ENCODE data around the gene AP2A1.

Gene AP2A1

GRCh38 chr19:49775742-49776370 lies 9.1 kb downstream of the AP2A1 start:
- H4K20me1 ChIP-seq (ENCODE audit: insufficient read depth) = no peaks in the 10 kb centered on the region
- TF ChIP-seq CTCF (conservative IDR thresholded peaks at IDR 0.05; ENCODE audit: low read depth, low read length) = no peak
- no peak overlapping the region for H3K9ac ChIP-seq
- no peak overlapping the region for H3K4me2 ChIP-seq
- H3K36me3 ChIP-seq (ENCODE audit: insufficient read depth) = no peaks in the 10 kb centered on the region
- no peak overlapping the region for H2AFZ ChIP-seq (ENCODE audit: low read depth)
- no peaks in the 10 kb centered on the region for H3K4me1 ChIP-seq (ENCODE audit: low read depth, poor library complexity, severe bottlenecking)
- H3K27ac ChIP-seq = no peak overlapping the region
- H3K27me3 ChIP-seq (ENCODE audit: insufficient read depth, low read depth) = no peaks in the 10 kb centered on the region
- no peak overlapping the region for H3K4me3 ChIP-seq (IDR thresholded peaks at IDR 0.05; ENCODE audit: insufficient read depth, low read depth, low read length)
- no peaks in the 10 kb centered on the region for H3K79me2 ChIP-seq (ENCODE audit: insufficient read depth, low read depth)

- no peak overlapping the region for H3K9ac ChIP-seq
- no peak overlapping the region for H3K4me3 ChIP-seq (IDR thresholded peaks at IDR 0.05; ENCODE audit: insufficient read depth, low read depth, low read length)
- H4K20me1 ChIP-seq (ENCODE audit: insufficient read depth) = no peaks in the 10 kb centered on the region
- H3K27me3 ChIP-seq (ENCODE audit: insufficient read depth, low read depth) = no peaks in the 10 kb centered on the region
- TF ChIP-seq CTCF (conservative IDR thresholded peaks at IDR 0.05; ENCODE audit: low read depth, low read length) = no peak
- H2AFZ ChIP-seq (ENCODE audit: low read depth) = no peak overlapping the region
- no peaks in the 10 kb centered on the region for H3K36me3 ChIP-seq (ENCODE audit: insufficient read depth)
- no peaks in the 10 kb centered on the region for H3K79me2 ChIP-seq (ENCODE audit: insufficient read depth, low read depth)
- H3K27ac ChIP-seq = no peak overlapping the region
- H3K4me2 ChIP-seq = no peak overlapping the region
- H3K4me1 ChIP-seq (ENCODE audit: low read depth, poor library complexity, severe bottlenecking) = no peaks in the 10 kb centered on the region
These were observed 9.6 kb downstream of the AP2A1 start for GRCh38 chr19:49776371-49776764.

- Histone ChIP-seq H3K27ac (no peak overlapping the region), H3K4me3 (IDR thresholded peaks at IDR 0.05; ENCODE audit: insufficient read depth, low read depth, low read length) (no peak overlapping the region), H2AFZ (ENCODE audit: low read depth) (no peak overlapping the region), H3K9ac (no peak overlapping the region), H3K4me2 (no peak overlapping the region), H3K36me3 (ENCODE audit: insufficient read depth) (peaks cover 3% of the 10 kb centered on the region; the same call in 1 of the 2 replicates), H4K20me1 (ENCODE audit: insufficient read depth) (no peaks in the 10 kb centered on the region), H3K79me2 (ENCODE audit: insufficient read depth, low read depth) (no peaks in the 10 kb centered on the region), H3K4me1 (ENCODE audit: low read depth, poor library complexity, severe bottlenecking) (no peaks in the 10 kb centered on the region), H3K27me3 (ENCODE audit: insufficient read depth, low read depth) (no peaks in the 10 kb centered on the region)
- TF ChIP-seq CTCF (conservative IDR thresholded peaks at IDR 0.05; ENCODE audit: low read depth, low read length) = no peak
These were observed 13.1 kb downstream of the AP2A1 start for GRCh38 chr19:49779731-49780555.

GRCh38 chr19:49780861-49781260 lies 14.1 kb downstream of the AP2A1 start:
- no peaks in the 10 kb centered on the region for H4K20me1 ChIP-seq (ENCODE audit: insufficient read depth)
- TF ChIP-seq CTCF (conservative IDR thresholded peaks at IDR 0.05; ENCODE audit: low read depth, low read length) = no peak
- no peak overlapping the region for H3K4me2 ChIP-seq
- H3K4me1 ChIP-seq (ENCODE audit: low read depth, poor library complexity, severe bottlenecking) = no peaks in the 10 kb centered on the region
- no peak overlapping the region for H3K27ac ChIP-seq
- H3K79me2 ChIP-seq (ENCODE audit: insufficient read depth, low read depth) = no peaks in the 10 kb centered on the region
- no peak overlapping the region for H3K4me3 ChIP-seq (IDR thresholded peaks at IDR 0.05; ENCODE audit: insufficient read depth, low read depth, low read length)
- H2AFZ ChIP-seq (ENCODE audit: low read depth) = no peak overlapping the region
- H3K9ac ChIP-seq = no peak overlapping the region
- no peaks in the 10 kb centered on the region for H3K27me3 ChIP-seq (ENCODE audit: insufficient read depth, low read depth)
- peaks cover 3% of the 10 kb centered on the region; the same call in 1 of the 2 replicates for H3K36me3 ChIP-seq (ENCODE audit: insufficient read depth)

Measured in KMS-11 (cell line).